Right lobe of liver (tissue), 4 donors: ENCODE data around the gene RTN4.

Experiments
- POLR2A ChIP-seq: fragments of 450-650 bp; IDR thresholded peaks from one replicate; pipeline ENCODE4 v1.6.1; 2017; ENCODE audit warnings: antibody characterized with exemption, mild to moderate bottlenecking
- TF ChIP-seq, protein P1 (sequence below), 4 donors: fragments of 200-600 bp in 3 of 4; fragments of 450-650 bp in 1 of 4; IDR thresholded peaks; one replicate each; pipeline versions ENCODE4 v1.5.1 to v1.8.0; 2016 to 2022; ENCODE audit warnings: antibody characterized with exemption in 4 of 4, mild to moderate bottlenecking in 2 of 4
- donor health status: DM: no; HTN: no; CAD: no.
- donor health status: DM: no; HTN: no; CAD: no.
- donor health status: DM: no; HTN: yes; CAD: no.

DNA sequence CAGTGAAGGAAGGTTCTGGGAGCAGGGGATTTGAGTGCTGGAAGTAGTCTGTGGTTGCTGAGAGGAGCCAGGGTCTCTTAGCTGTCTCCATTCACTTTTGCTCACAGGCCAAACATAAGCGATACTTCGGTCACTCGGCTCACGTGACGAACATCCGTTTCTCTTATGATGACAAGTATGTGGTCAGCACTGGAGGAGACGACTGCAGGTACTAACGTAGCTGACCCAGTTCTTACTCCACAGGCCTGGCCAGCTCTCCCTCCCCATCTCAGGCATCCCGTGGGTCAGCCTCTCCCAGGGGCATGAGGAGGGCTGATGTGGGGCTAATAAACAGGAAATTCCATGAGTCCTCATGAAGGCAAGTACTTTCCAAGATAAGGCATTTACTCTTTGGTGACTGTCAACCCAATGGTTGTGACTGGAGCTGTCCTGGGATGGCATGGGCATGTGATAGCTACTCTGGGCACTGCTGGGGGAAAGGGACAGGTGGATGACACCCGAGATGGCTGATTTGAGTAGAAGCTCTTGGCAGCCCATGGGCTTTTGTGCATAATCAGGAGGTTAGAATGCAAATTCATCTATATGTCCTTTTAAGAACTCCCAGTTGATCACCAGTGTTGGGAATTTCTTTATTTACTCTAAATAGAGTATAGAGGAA lies 81.6 kb downstream of the RTN4 start:
- TF ChIP-seq, protein P1, sequence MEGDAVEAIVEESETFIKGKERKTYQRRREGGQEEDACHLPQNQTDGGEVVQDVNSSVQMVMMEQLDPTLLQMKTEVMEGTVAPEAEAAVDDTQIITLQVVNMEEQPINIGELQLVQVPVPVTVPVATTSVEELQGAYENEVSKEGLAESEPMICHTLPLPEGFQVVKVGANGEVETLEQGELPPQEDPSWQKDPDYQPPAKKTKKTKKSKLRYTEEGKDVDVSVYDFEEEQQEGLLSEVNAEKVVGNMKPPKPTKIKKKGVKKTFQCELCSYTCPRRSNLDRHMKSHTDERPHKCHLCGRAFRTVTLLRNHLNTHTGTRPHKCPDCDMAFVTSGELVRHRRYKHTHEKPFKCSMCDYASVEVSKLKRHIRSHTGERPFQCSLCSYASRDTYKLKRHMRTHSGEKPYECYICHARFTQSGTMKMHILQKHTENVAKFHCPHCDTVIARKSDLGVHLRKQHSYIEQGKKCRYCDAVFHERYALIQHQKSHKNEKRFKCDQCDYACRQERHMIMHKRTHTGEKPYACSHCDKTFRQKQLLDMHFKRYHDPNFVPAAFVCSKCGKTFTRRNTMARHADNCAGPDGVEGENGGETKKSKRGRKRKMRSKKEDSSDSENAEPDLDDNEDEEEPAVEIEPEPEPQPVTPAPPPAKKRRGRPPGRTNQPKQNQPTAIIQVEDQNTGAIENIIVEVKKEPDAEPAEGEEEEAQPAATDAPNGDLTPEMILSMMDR (IDR thresholded peaks at IDR 0.05): no peak
- no peak for TF ChIP-seq POLR2A
